IMR-90 (cell line): ENCODE data around the gene PDCL2. TPM values are rescaled to one million over a fixed set of nuclear protein-coding genes. Genes with fewer than 3 reads are reported as not detected.

Source experiments
- ATAC-seq: fragments of 200-7000 bp; cut with Tn5 transposase; 2 replicates; pipeline ENCODE4 v1.9.1; 2020; ENCODE audit warnings: low read depth, mild to moderate bottlenecking, moderate library complexity
- BruUV-seq: library from RNA; stranded (reverse); fragments of 400-500 nt; replicated peaks from 2 replicates; lab custom pipeline; 2021; lab: Mats Ljungman, UMichigan
- CTCF ChIA-PET: fragments of 300-600 bp; formaldehyde crosslinking; extraction: SDS; loops from one replicate; lab custom pipeline; 2021; ENCODE audit warnings: antibody characterized with exemption; lab: Yijun Ruan, JAX
- POLR2A ChIA-PET: fragments of 300-600 bp; sonication (Branson Sonifier 250); formaldehyde crosslinking; loops from one replicate; lab custom pipeline; 2022; ENCODE audit warnings: antibody characterized with exemption; ENCODE audit not compliant: unreplicated experiment; lab: Charles Lee
- DNase-seq: peaks from one replicate; pipeline ENCODE4 v3.0.0; 2013
- H2AFZ ChIP-seq: replicated peaks from 2 replicates; pipeline ENCODE3; 2013; ENCODE audit warnings: low read length, mild to moderate bottlenecking; ENCODE audit not compliant: poor library complexity
- H2AK5ac ChIP-seq: 2 replicates; pipeline ENCODE4 v1.6.1; 2013; ENCODE audit warnings: low read depth, low read length, inconsistent platforms
- H2AK9ac ChIP-seq: replicated peaks from 2 replicates; pipeline ENCODE3; 2013; ENCODE audit warnings: mild to moderate bottlenecking, low read depth, low read length, moderate library complexity; ENCODE audit not compliant: poor library complexity
- H2BK120ac ChIP-seq: 2 replicates; pipeline ENCODE4 v1.6.1; 2013; ENCODE audit warnings: low read depth, low read length, inconsistent platforms
- H2BK15ac ChIP-seq: 3 replicates; pipeline ENCODE4 v1.6.1; 2013; ENCODE audit warnings: low read depth, low read length, inconsistent platforms
- H2BK20ac ChIP-seq: 2 replicates; pipeline ENCODE4 v1.6.1; 2013; ENCODE audit warnings: low read depth, mild to moderate bottlenecking, inconsistent platforms, low read length, moderate library complexity
- H2BK5ac ChIP-seq: 2 replicates; pipeline ENCODE4 v1.6.1; 2013; ENCODE audit warnings: mild to moderate bottlenecking, low read depth, low read length, inconsistent platforms; ENCODE audit not compliant: poor library complexity, severe bottlenecking
- H3K14ac ChIP-seq: replicated peaks from 2 replicates; pipeline ENCODE4 v1.6.1; 2013; ENCODE audit warnings: low read depth, low read length, inconsistent platforms
- H3K18ac ChIP-seq: 2 replicates; pipeline ENCODE4 v1.6.1; 2013; ENCODE audit warnings: low read depth, low read length, control low read depth
- H3K23ac ChIP-seq: 2 replicates; pipeline ENCODE4 v1.6.1; 2013; ENCODE audit warnings: low read depth, low read length, inconsistent platforms
- H3K27ac ChIP-seq: 2 replicates; pipeline ENCODE4 v1.5.1; 2013; ENCODE audit warnings: mild to moderate bottlenecking, control low read depth, low read length; ENCODE audit not compliant: insufficient read depth
- H3K27me3 ChIP-seq: 2 replicates; pipeline ENCODE4 v1.6.1; 2013; ENCODE audit warnings: low read length; ENCODE audit not compliant: control insufficient read depth, insufficient read depth
- H3K36me3 ChIP-seq: 2 replicates; pipeline ENCODE4 v1.6.1; 2013; ENCODE audit warnings: low read length, mixed read lengths; ENCODE audit not compliant: control insufficient read depth, insufficient read depth
- H3K4ac ChIP-seq: 2 replicates; pipeline ENCODE4 v1.6.1; 2013; ENCODE audit warnings: low read depth, low read length, inconsistent platforms
- H3K4me1 ChIP-seq: 2 replicates; pipeline ENCODE4 v1.6.1; 2013; ENCODE audit warnings: low read length, mixed read lengths; ENCODE audit not compliant: control insufficient read depth, insufficient read depth
- H3K4me2 ChIP-seq: 2 replicates; pipeline ENCODE4 v1.6.1; 2013; ENCODE audit warnings: low read depth, mild to moderate bottlenecking, control low read depth, low read length, moderate library complexity
- H3K4me3 ChIP-seq: 2 replicates; pipeline ENCODE4 v1.5.1; 2013; ENCODE audit warnings: low read depth, mild to moderate bottlenecking, control low read depth, low read length, moderate library complexity; ENCODE audit not compliant: insufficient read depth
- H3K56ac ChIP-seq: 2 replicates; pipeline ENCODE4 v1.6.1; 2013; ENCODE audit warnings: low read length, inconsistent platforms; ENCODE audit not compliant: insufficient read depth; ENCODE audit errors: extremely low read depth
- H3K79me1 ChIP-seq, 2 experiments: 2 replicates each; pipeline ENCODE4 v1.6.1; 2013; ENCODE audit warnings: low read length in 2 of 2, inconsistent platforms in 1 of 2, low read depth in 1 of 2
- H3K9ac ChIP-seq: 2 replicates; pipeline ENCODE4 v1.6.1; 2013; ENCODE audit warnings: low read depth, low read length, control low read depth
- H3K9me1 ChIP-seq: 2 replicates; pipeline ENCODE4 v1.6.1; 2013; ENCODE audit warnings: low read length, inconsistent platforms; ENCODE audit not compliant: insufficient read depth
- H3K9me3 ChIP-seq: 2 replicates; pipeline ENCODE4 v1.6.1; 2013; ENCODE audit warnings: low read length; ENCODE audit not compliant: control insufficient read depth, insufficient read depth
- H4K20me1 ChIP-seq: 2 replicates; pipeline ENCODE4 v1.6.1; 2013; ENCODE audit warnings: low read length, inconsistent platforms; ENCODE audit not compliant: insufficient read depth
- H4K5ac ChIP-seq: 2 replicates; pipeline ENCODE4 v1.6.1; 2013; ENCODE audit warnings: mild to moderate bottlenecking, low read depth, low read length, control low read depth
- H4K8ac ChIP-seq, 2 experiments: 2 replicates each; pipeline ENCODE4 v1.6.1; 2013; ENCODE audit warnings: low read depth in 2 of 2, low read length in 2 of 2, control low read depth in 1 of 2, inconsistent platforms in 1 of 2
- H4K91ac ChIP-seq: 2 replicates; pipeline ENCODE4 v1.6.1; 2013; ENCODE audit warnings: low read depth, low read length, inconsistent platforms; ENCODE audit not compliant: insufficient read depth
- BHLHE40 ChIP-seq: fragments of 150-350 bp; IDR thresholded peaks from 2 replicates; pipeline ENCODE4 v1.6.1; 2016; ENCODE audit warnings: mild to moderate bottlenecking, low read depth, low read length
- MAZ ChIP-seq: IDR thresholded peaks from 2 replicates; pipeline ENCODE4 v1.6.1; 2012; ENCODE audit warnings: low read depth, mild to moderate bottlenecking, low read length, improper control_type of control experiment, moderate library complexity, borderline replicate concordance
- MXI1 ChIP-seq: IDR thresholded peaks from 2 replicates; pipeline ENCODE4 v1.6.1; 2012; ENCODE audit warnings: low read depth, mild to moderate bottlenecking, low read length, moderate library complexity, borderline replicate concordance
- POLR2A ChIP-seq: IDR thresholded peaks from 2 replicates; pipeline ENCODE4 v1.6.1; 2012; ENCODE audit warnings: mild to moderate bottlenecking, low read depth, low read length
- WGBS, 2 experiments: methylation state at CpG; one replicate each; pipeline versions ENCODE4 v1.1.5 to v1.1.7; 2013; ENCODE audit warnings: missing lambda C conversion rate in 2 of 2; ENCODE audit not compliant: insufficient read length in 1 of 2; ENCODE audit errors: extremely low coverage in 2 of 2; 5-methylcytosine and 5-hydroxymethylcytosine counted together
- dilution Hi-C: fragments of 300-500 bp; cut with HindIII; formaldehyde crosslinking; loops from one replicate; pipeline ENCODE4 v1.14.3; 2018; ENCODE audit warnings: low sequenced_read_pairs; ENCODE audit not compliant: unreplicated experiment
- in situ Hi-C: fragments of 300-500 bp; cut with MboI; formaldehyde crosslinking; loops from 3 replicates; pipeline ENCODE4 v1.14.3; 2019; ENCODE audit warnings: low sequenced_read_pairs, inconsistent platforms, mixed read lengths
- intact Hi-C: fragments of 100-400 bp; cut with micrococcal nuclease; formaldehyde crosslinking; loops from 2 replicates; pipeline ENCODE4 v1.10.0; 2022
- polyA plus RNA-seq, 3 experiments: library from polyadenylated mRNA; depleted of rRNA; stranded (reverse); fragments of >200 nt; gene quantifications; 2 replicates each; pipeline ENCODE4 v1.2.3, GENCODE V29; 2012; ENCODE audit warnings: low replicate concordance in 1 of 3
- total RNA-seq: library from RNA; depleted of rRNA; stranded (reverse); fragments of >200 nt; gene quantifications from 2 replicates; pipeline ENCODE4 v1.2.3, GENCODE V29; 2012

Gene PDCL2
- total and polyA plus RNA-seq, 2 of the 4 experiments (the other 2 are of a cell fraction) = not detected

DNA sequence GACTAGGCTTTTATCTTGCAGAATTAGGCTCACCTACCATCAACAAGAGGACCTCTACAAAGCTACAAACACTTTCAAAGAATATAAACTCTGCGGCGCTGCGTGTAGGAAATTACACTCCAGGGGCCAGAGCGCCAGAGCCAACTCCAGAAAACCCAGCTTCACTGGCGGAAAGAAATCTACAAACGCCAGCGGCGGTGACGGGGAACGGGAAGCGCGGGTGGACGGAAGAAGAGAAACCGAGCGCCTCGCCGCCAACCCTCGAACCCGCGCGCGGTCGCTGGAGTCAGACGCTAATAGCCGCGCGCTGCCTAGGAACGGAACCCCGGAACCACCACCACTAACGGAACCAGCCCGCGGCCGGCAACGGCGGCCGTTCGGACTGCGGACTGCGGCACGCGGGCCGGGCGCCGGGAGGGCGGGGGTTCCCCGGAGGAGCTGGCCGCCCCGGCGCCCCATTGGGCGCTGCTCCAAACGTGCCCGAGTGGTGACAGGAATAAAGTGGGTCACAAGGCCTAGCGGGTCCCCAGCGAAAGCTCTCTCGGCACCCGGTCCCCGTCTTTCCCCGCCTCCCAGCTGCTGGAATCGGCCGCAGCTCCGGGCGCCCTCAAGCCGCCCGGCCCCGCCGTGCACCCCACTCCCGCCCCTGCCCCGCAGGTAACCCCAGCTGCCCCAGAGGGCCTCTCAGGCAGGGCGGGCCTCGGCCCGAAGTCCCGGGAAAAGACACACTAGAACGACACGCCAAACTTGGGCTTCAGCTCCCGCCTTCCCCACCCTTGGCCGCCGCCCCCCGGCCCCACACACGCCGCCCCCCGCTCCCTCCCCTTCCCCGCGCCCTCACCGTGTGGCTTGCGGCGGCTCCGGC, 46.2 kb downstream of the PDCL2 start:
- Histone ChIP-seq H3K18ac (peak overlapping the region; percentile 51), H2AK5ac (no peak overlapping the region; the same call in 1 of the 2 replicates), H3K9me1 (peaks cover 4% of the 10 kb centered on the region), H3K14ac (peak overlapping the region; percentile 51), H4K8ac (peak overlapping the region in 1 of 2 experiments; percentile 53; a peak in 3 of 4 replicates), H2BK5ac (peak overlapping the region; percentile 68), H3K4me3 (peak overlapping the region; percentile 62), H4K91ac (peak overlapping the region; percentile 20), H3K27ac (peak overlapping the region; percentile 75), H4K5ac (peak overlapping the region; percentile 26; the same call in 1 of the 2 replicates), H3K36me3 (no peaks in the 10 kb centered on the region), H3K79me1 (peaks cover 4 to 18% of the 10 kb centered on the region in 2 experiments), H3K9ac (peak overlapping the region; percentile 64), H3K27me3 (no peaks in the 10 kb centered on the region), H2BK15ac (no peak overlapping the region), H4K20me1 (peaks cover 6% of the 10 kb centered on the region; the same call in 1 of the 2 replicates), H3K56ac (peak overlapping the region; percentile 85), H2BK20ac (no peak overlapping the region), H3K4me2 (peak overlapping the region; percentile 92), H2AFZ (peak overlapping the region; percentile 86), H3K4ac (peak overlapping the region; percentile 75; the same call in 1 of the 2 replicates), H2BK120ac (peak overlapping the region; percentile 44), H3K4me1 (peaks cover 5% of the 10 kb centered on the region; the same call in 1 of the 2 replicates), H3K9me3 (no peaks in the 10 kb centered on the region), H3K23ac (peak overlapping the region; percentile 63; the same call in 1 of the 2 replicates), H2AK9ac (peak overlapping the region; percentile 0)
- intact Hi-C loops = loop anchor here (1.0 to 10.0 kb wide), 4 partner anchors 51 to 199 kb away; partner anchors contain the start of gene SRD5A3
- no TSS peak for BruUV-seq
- CTCF ChIA-PET = interaction anchor here (0.7 to 1.7 kb wide), 2 partner anchors 10 to 182 kb away, joined by 3 to 6 read pairs; no protein-coding TSS in a partner anchor
- peak; percentile 86 for TF ChIP-seq BHLHE40
- peak; percentile 70 for TF ChIP-seq MAZ
- no peak for TF ChIP-seq MXI1
- peak; percentile 64; the same call in 1 of the 2 replicates for TF ChIP-seq POLR2A
- ATAC-seq = peak; percentile 45
- dilution Hi-C loops = no loop called here
- in situ Hi-C loops = loop anchor here (5.0 to 25.0 kb wide), 2 partner anchors 99 to 1259 kb away; no protein-coding TSS in a partner anchor
- POLR2A ChIA-PET = interaction anchor here (0.6 kb wide), 5 partner anchors 11 to 859 kb away, joined by 3 to 6 read pairs (median 4); no protein-coding TSS in a partner anchor
- peak; percentile 62 for DNase-seq
- WGBS, 2 experiments = 0% methylated on average over 27 of the region's 87 CpGs; no CpG with 5 or more reads in 1 of the 2 experiments
